Metanephros (tissue), 2 donors: ENCODE data around the gene DERL3. TPM values are rescaled to one million over a fixed set of nuclear protein-coding genes. Genes with fewer than 3 reads are reported as not detected.

Experiments used
- small RNA-seq: library from RNA; depleted of rRNA; stranded (forward); fragments of <200 nt; gene quantifications from one replicate; pipeline ENCODE3, GENCODE V24; 2014; ENCODE audit warnings: low replicate concordance
- total RNA-seq: library from RNA; depleted of rRNA; stranded (reverse); fragments of >200 nt; gene quantifications from one replicate; pipeline ENCODE4 v1.2.3, GENCODE V29; 2014

The DERL3 gene
- 2.9 TPM for total RNA-seq

GRCh38 chr22:23838681-23839468, at the start of gene DERL3:
Gene DERL3, minus strand, starts transcription at chr22:23839006. Its CDS starts 19 bp downstream, at chr22:23838987.

GRCh38 chr22:23857606-23858483, 19.0 kb upstream of the DERL3 start, which contains the start of gene SLC2A11:
Gene SLC2A11, plus strand, starts transcription at chr22:23857875. Its CDS starts 125 bp downstream, at chr22:23858000.

GRCh38 chr22:23786752-23787599, 51.8 kb downstream of the DERL3 start, which contains the start of gene SMARCB1:
Gene SMARCB1, plus strand, starts transcription at chr22:23786966. Its CDS starts 204 bp downstream, at chr22:23787170.

Small RNA genes lying within 50 kb of the gene (small RNA-seq; reads per million reads assigned to genes)
- not detected for gene RN7SL268P

Other genes starting within 250 kb of the DERL3 start
- gene DRICH1, start 206.7 kb downstream of the DERL3 start, total RNA-seq: 1.2 TPM
- 3.2 TPM for gene RGL4, start 148.0 kb downstream of the DERL3 start, total RNA-seq
- 9.0 TPM for gene ZNF70, start 87.9 kb downstream of the DERL3 start, total RNA-seq
- gene VPREB3, start 84.6 kb downstream of the DERL3 start, total RNA-seq: 0.99 TPM
- gene C22orf15, start 76.0 kb downstream of the DERL3 start, total RNA-seq: 1.1 TPM
- gene CHCHD10, start 71.0 kb downstream of the DERL3 start, total RNA-seq: 78.8 TPM
- gene MMP11, start 66.2 kb downstream of the DERL3 start, total RNA-seq: 36.6 TPM
- gene SMARCB1, start 52.0 kb downstream of the DERL3 start, total RNA-seq: 62.9 TPM
- gene SLC2A11, start 18.9 kb upstream of the DERL3 start, total RNA-seq: 41.9 TPM
- 356 TPM for gene MIF, start 55.4 kb upstream of the DERL3 start, total RNA-seq
- gene GSTT2B, start 122.2 kb upstream of the DERL3 start, total RNA-seq: 1.5 TPM
- gene DDTL, start 127.9 kb upstream of the DERL3 start, total RNA-seq: 2.5 TPM
- 293 TPM for gene DDT, start 135.4 kb upstream of the DERL3 start, total RNA-seq
- gene GSTT2, start 141.1 kb upstream of the DERL3 start, total RNA-seq: not detected
- not detected for gene GSTT4, start 166.4 kb upstream of the DERL3 start, total RNA-seq
- 64.6 TPM for gene CABIN1, start 172.3 kb upstream of the DERL3 start, total RNA-seq